ENCODE measurements around the gene ZFR.

DNA sequence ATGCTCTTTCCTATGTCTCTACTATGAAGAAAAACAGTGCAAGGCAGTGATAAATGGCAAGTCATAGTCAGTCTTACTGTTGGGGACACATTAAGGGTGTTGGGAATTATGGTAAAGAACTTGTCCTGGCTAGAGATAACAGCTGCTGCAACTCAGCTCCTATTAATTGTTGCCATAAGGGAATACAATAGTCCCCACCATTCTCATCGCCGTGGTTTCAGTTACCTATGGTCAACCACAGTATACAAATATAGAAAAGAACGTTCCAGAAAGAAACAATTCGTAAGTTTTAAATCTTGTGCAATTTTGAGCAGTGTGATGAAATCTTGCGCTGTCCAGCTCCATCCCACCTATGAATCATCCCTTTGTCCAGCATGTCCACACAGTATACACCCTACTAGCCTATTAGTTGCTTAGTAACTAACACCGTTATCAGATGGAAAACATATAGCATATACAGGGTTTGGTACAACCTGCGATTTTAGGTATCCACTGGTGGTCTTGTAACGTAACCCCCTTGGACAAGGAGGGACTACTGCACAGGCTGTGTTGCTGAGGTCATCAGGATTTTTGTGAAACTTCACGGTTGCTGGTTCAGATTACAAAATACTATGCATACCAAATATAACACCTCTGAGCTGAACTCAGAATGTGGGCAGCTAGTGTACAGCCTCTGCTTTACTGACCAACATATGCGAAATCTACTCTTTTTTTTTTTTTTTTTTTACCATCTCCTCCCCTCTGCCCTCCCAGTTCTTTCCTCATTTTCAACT, 53.5 kb downstream of the ZFR start:
- TF ChIP-seq, protein P1, sequence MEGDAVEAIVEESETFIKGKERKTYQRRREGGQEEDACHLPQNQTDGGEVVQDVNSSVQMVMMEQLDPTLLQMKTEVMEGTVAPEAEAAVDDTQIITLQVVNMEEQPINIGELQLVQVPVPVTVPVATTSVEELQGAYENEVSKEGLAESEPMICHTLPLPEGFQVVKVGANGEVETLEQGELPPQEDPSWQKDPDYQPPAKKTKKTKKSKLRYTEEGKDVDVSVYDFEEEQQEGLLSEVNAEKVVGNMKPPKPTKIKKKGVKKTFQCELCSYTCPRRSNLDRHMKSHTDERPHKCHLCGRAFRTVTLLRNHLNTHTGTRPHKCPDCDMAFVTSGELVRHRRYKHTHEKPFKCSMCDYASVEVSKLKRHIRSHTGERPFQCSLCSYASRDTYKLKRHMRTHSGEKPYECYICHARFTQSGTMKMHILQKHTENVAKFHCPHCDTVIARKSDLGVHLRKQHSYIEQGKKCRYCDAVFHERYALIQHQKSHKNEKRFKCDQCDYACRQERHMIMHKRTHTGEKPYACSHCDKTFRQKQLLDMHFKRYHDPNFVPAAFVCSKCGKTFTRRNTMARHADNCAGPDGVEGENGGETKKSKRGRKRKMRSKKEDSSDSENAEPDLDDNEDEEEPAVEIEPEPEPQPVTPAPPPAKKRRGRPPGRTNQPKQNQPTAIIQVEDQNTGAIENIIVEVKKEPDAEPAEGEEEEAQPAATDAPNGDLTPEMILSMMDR (IDR thresholded peaks at IDR 0.05): no peak
- TF ChIP-seq POLR2A (IDR thresholded peaks at IDR 0.05) (no peak), POLR2AphosphoS5 (IDR thresholded peaks at IDR 0.05) (peak in 1 of 3 donors; percentile 43)
